ENCODE results near the gene TSSK2.

TSSK2 gene

DNA sequence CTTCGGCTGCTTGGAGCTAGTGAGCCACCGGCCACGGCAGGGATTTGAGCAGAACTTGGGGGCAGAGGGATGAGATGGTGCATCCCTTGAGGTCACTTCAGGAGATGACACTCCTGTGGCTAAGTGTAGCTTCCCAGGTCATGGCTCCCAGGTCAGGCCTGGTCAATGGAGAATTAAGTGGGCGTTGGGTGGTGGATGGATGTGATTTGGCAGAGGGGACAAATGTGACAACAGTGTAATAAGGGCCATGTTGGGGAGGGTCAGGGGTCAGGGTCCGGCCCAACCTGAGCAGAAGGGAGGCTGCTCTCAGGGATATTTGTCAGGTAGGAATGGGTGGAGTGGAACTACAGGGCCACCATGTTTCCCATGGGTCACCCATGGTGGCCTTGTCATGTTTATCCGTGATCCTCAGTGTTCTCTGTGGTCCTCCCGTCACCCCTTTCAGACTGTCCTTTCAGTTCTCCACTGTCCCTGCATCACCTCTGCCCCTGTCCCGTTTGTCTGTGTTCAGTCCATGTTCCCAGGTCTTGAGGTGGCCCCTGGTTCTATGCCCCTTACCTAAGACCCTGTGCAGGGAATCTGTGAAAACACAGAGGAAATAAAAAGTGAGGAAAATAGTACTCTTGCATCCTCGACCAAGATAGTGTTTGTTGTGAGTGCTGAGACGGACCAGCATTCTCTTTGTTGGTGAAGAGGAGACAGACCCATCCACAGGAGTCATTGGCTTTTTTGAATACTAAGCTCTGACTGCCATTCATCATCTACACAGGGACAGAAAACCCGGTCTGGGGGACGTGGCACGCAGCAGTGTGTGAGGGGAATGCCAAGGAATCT lies 41.3 kb downstream of the TSSK2 start:
- Histone ChIP-seq H3K36me3 (ENCODE audit: control insufficient read depth, insufficient read depth, low read length) (peaks cover 3% of the 10 kb centered on the region), H3K4me3 (replicated peaks; ENCODE audit: low read depth, low read length) (peak overlapping the region; percentile 90), H3K27me3 (replicated peaks; ENCODE audit: control insufficient read depth, insufficient read depth, low read length) (peaks cover 4% of the 10 kb centered on the region; the same call in 1 of the 2 replicates)
- DNase-seq (ENCODE audit: extremely low read depth, insufficient read length), result no peak
- TF ChIP-seq, protein P1, sequence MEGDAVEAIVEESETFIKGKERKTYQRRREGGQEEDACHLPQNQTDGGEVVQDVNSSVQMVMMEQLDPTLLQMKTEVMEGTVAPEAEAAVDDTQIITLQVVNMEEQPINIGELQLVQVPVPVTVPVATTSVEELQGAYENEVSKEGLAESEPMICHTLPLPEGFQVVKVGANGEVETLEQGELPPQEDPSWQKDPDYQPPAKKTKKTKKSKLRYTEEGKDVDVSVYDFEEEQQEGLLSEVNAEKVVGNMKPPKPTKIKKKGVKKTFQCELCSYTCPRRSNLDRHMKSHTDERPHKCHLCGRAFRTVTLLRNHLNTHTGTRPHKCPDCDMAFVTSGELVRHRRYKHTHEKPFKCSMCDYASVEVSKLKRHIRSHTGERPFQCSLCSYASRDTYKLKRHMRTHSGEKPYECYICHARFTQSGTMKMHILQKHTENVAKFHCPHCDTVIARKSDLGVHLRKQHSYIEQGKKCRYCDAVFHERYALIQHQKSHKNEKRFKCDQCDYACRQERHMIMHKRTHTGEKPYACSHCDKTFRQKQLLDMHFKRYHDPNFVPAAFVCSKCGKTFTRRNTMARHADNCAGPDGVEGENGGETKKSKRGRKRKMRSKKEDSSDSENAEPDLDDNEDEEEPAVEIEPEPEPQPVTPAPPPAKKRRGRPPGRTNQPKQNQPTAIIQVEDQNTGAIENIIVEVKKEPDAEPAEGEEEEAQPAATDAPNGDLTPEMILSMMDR (IDR thresholded peaks at IDR 0.05; ENCODE audit: insufficient read depth, low read length, poor library complexity, severe bottlenecking), result no peak

DNA sequence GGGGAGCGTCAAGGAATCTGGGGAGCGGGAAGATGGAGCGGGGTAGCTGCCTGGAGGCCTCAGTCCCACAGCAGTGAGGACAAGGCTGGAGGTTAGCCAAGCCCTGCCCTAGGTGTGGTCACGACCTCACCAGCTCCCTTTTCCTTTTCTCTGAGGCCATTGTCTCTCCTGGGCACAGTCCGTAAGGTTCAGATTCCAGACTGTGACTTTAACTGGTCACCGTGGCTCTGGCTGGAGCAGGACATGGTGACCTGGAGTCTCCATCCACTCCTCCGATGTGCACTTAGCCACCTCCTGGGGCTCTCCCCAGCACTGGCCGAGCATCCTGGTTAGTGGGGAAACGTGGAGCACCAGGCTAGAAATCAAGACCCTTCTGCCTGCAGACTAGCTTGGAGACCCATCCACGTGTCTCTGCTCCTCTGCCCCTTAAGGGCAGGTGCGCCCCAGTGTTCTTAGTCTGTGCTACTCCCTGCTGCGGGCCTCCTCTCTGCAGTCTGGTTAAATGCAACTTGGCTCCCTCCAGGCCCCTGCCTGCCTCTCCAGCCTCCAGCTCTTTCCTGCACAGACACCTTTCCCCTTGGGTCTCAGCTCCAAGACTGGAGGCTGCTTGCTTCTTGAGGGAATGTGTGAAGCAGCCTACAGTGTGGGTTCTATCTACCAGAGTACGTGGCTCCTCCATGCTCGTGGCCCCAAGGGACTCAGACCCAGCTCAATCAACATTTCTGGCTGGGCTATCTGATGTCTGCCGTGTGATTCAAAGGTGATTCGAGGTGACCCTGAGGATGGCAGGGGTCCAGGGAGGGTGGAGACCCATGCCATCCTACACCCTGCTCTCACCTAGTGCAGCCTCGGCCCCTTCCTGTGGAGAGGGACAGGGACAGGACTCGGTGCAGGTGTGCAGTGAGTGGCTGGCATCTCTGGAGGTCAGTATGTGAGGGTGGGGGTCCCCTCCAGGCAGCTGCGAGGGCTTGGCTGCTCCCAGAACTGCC lies 42.2 kb downstream of the TSSK2 start:
- TF ChIP-seq, protein P1 (IDR thresholded peaks at IDR 0.05; ENCODE audit: insufficient read depth, low read length, poor library complexity, severe bottlenecking), result no peak
- H3K36me3 ChIP-seq (ENCODE audit: control insufficient read depth, insufficient read depth, low read length), result peaks cover 3% of the 10 kb centered on the region
- H3K4me3 ChIP-seq (replicated peaks; ENCODE audit: low read depth, low read length), result peak overlapping the region; percentile 90
- H3K27me3 ChIP-seq (replicated peaks; ENCODE audit: control insufficient read depth, insufficient read depth, low read length), result peaks cover 4% of the 10 kb centered on the region; the same call in 1 of the 2 replicates
- no peak for DNase-seq (ENCODE audit: extremely low read depth, insufficient read length)

DNA sequence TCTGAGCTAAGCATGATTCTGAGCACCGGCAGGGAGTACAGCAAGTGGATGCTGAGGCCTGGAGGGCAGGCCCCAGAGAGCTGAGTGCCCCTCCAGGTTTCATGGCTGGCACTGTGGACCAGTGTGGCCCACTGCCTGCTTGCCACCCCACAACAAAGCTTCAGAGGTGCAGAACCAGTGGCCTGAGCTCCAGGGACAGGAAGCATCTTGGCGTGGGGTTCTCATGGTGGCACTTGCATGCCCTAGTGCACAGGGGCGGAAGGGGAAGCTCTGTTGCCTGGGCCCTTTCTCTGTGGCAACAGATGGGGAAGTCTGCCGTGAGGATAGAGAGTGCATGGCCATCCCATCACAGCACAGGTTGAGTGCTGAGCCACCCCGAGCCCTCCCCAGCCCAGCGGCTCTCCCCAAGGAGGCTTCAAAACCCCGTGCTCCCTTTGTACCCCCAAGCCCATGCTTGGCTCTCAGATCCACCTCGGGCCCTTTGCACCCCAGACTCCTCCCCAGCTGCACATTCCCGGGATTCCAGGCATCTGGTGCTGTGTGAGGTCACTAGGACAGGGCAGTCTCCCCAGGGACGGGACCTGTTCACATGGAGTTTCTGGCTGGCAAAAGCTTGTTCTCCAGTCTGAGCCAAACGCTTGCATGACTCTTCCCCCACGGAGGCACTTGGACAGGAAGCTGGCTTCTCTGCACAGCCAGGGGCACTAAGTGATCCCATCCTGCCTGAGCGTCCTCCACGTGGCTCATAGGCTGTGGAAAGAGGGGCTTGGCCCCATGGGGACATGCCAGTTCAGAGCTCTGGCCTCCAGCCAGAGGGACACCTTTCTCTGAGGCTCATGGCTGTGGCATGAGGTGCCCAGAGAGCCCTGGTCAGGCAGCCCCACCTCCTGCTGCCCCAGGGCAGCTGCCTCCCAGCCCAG lies 43.3 kb downstream of the TSSK2 start:
- Histone ChIP-seq H3K36me3 (ENCODE audit: control insufficient read depth, insufficient read depth, low read length) (peaks cover 3% of the 10 kb centered on the region), H3K27me3 (replicated peaks; ENCODE audit: control insufficient read depth, insufficient read depth, low read length) (peaks cover 3% of the 10 kb centered on the region; the same call in 1 of the 2 replicates), H3K4me3 (replicated peaks; ENCODE audit: low read depth, low read length) (no peak overlapping the region; the same call in 1 of the 2 replicates)
- no peak for DNase-seq (ENCODE audit: extremely low read depth, insufficient read length)
- TF ChIP-seq, protein P1 (IDR thresholded peaks at IDR 0.05; ENCODE audit: insufficient read depth, low read length, poor library complexity, severe bottlenecking), result no peak

DNA sequence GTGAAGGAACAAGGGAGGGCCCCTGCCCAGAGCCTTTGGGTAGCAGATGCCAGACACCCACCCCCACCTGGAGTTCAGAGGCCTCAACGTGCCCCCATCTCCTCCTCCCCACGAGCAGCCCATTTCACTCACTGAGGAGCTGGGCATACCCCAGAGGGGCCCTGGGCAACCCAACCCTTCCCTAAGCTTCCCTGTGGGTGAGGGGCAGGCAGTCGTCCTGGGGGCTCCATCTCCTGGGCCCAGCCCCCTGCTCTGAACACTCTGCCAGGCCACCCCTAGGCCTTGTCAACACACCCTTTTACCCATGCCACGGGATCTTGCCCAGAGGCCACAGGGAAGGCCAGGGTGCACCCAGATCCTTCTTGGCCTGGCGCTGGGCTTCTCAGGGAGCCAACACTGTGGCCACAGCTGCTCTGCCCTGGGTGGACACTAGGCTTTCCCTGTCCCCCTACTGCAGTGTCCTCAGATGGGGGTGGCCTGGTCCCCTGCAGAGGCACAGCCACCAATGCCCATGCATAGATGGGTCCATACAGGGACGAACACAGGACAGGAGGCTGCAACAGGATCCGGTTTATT lies 44.0 kb downstream of the TSSK2 start:
- peaks cover 3% of the 10 kb centered on the region for H3K36me3 ChIP-seq (ENCODE audit: control insufficient read depth, insufficient read depth, low read length)
- no peaks in the 10 kb centered on the region; the same call in 1 of the 2 replicates for H3K27me3 ChIP-seq (replicated peaks; ENCODE audit: control insufficient read depth, insufficient read depth, low read length)
- TF ChIP-seq, protein P1 (IDR thresholded peaks at IDR 0.05; ENCODE audit: insufficient read depth, low read length, poor library complexity, severe bottlenecking), result no peak
- no peak overlapping the region for H3K4me3 ChIP-seq (replicated peaks; ENCODE audit: low read depth, low read length)
- DNase-seq (ENCODE audit: extremely low read depth, insufficient read length), result no peak

Data from GM06990 (cell line).